GM18907 (cell line): ENCODE results near the gene NOL12.
"Not testable (repeated sequence)": the region's sequence is repeated elsewhere in the genome, so short reads cannot be mapped to it uniquely, and the experiment has no call there.

Experiments
- ATAC-seq: cut with Tn5 transposase; IDR thresholded peaks from one replicate; pipeline ENCODE4 v1.9.1; 2021; ENCODE audit warnings: mild to moderate bottlenecking, moderate library complexity; ENCODE audit not compliant: unreplicated experiment

The NOL12 gene

DNA sequence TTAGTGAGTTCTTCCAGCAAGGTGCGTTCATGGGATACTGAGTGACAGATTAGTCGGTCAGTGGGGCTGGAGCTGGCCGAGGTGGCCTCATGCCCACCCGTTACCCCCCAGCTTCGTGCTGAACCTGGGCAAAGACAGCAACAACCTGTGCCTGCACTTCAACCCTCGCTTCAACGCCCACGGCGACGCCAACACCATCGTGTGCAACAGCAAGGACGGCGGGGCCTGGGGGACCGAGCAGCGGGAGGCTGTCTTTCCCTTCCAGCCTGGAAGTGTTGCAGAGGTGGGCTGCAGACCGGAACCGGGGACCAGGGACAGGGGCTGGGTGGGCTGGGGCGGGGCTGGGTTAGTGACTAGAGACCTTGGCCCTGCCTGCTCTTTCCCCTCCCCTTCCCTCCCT is 7.8 kb upstream of the NOL12 start:
- no peak for ATAC-seq

- no peak for ATAC-seq
Measured at GRCh38 chr22:37679670-37680069, 6.5 kb upstream of the NOL12 start.

DNA sequence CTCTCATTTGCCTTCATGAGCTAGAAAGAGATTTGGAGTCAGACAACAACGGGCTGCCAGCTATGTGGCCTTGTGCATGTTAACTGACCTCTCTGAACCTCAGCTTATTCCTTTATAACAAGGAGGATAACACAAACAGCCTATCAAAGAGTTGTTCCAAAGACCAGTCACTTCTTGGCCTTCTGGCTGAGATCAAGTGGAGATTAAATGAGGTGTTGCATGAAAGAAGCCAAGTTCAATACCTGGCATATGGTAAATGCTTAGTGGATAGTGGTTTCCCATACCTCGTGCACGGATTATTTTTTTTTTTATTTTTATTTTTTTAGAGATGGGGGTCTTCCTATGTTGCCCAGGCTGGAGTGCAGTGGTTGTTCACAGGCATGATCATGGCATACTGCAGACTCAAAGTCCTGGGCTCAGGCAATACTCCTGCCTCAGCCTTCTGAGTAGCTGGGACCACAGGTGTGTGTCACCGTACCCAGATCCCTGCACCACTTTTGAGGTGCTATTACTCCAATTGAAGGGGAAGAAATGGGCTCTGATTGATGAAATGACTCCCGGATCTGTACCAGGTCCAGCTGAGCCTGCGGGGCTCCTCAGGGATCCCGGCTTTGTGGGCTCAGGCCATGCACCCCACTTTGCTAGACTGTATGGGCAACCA is 5.8 kb upstream of the NOL12 start:
- ATAC-seq: no peak

- no peak for ATAC-seq
Measured at GRCh38 chr22:37681001-37681424, 5.1 kb upstream of the NOL12 start.

DNA sequence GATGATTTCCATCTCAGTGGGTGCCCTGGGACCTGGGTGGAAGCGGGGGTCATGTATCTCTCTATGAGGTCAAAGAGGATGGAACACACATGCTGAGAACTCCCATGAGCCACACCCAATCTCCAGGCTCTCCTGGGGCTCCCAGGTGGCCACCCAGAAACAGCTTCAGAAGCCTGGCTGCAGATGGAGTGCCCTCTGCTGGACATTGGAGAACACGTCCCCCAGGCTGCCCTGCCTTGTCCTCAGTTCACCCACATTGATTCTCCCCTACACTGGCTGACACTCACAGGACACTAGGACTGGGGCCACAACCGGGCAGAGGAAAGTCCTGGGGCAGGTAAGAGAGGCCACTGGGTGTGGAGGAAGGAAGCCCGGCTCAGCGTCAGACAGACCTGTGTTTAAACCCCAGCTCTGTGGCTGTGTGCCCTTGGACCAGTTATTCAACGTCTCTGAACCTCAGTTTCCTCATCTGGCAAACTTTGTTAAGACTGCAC is 4.5 kb upstream of the NOL12 start:
- no peak for ATAC-seq

DNA sequence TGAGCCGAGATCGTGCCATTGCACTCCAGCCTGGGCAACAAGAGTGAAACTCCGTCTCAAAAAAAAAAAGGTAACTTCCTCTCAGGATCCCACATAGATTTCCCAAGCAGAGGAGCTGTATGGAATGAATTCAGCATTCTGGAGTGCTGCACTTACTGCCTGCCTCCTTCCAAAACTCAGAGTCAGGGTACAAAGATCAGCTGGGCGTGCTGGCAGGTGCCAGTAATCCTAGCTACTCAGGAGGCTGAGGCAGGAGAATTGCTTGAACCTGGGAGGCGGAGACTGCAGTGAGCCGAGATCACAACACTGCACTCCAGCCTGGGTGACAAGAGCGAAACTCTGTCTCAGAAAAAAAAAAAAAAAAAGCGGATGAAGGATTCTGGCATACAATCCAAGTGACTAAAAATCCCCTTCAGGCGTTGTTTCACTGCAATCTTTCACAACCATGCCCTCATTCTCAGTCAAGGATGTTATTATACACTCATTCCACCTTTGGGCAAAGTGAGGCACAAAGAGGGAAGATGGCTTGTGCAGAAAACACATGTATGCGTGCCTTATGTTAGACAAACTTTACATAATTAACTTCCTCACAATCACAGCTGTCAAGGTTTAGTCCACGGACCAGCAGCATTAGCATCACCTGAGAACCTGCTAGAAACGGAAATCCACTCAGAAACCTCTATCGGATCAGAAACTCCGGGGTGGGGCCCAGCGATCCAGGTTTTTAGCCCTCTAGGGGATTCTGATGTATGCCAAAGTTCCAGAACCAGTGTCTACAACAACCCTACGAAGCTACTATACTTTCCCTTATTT is 1.1 kb upstream of the NOL12 start:
- ATAC-seq: no peak

DNA sequence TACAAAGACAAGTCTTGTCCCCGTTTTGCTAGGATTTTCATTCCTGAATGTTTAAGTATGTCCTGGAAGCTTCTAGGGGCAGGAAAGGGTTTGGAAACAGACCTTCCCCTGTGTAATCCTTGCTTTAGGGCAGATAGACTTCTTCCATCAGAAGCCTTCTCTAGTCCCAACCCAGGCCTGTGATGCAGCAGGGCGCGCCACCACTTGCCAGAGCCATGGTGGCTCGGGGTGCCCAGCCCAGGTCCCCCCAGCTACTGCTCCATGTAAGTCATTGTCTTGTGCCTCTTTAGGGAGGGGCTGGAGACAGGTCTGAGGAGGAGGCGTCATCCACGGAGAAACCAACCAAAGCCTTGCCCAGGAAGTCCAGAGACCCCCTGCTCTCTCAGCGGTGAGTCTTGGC is 4.3 kb downstream of the NOL12 start:
- no peak for ATAC-seq

DNA sequence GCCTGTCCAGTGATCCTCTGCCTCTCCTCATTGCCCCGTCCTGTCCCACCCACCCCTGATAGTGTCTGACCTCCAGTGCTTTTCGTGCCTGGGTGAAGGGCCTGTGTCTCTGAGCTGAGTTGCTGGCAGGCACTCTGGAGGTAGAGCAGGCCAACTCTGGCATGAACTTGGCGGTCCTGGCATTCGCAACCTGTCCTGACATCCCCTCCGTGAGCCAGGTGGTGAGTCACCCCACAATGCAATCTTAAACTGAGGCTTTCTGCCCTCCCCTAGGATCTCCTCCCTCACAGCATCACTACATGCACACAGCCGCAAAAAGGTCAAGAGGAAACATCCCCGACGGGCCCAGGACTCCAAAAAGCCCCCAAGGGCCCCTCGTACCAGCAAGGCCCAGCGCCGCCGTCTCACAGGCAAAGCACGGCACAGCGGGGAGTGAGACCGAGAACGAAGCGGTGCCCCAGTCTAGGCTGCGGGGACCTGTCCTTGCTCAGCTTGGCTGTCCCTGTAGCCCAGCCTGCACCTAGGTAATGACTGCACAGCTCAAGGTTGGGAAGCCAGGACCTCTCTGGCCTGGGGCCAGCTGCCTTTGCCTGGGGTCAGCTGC is 4.9 kb downstream of the NOL12 start:
- ATAC-seq: no peak

DNA sequence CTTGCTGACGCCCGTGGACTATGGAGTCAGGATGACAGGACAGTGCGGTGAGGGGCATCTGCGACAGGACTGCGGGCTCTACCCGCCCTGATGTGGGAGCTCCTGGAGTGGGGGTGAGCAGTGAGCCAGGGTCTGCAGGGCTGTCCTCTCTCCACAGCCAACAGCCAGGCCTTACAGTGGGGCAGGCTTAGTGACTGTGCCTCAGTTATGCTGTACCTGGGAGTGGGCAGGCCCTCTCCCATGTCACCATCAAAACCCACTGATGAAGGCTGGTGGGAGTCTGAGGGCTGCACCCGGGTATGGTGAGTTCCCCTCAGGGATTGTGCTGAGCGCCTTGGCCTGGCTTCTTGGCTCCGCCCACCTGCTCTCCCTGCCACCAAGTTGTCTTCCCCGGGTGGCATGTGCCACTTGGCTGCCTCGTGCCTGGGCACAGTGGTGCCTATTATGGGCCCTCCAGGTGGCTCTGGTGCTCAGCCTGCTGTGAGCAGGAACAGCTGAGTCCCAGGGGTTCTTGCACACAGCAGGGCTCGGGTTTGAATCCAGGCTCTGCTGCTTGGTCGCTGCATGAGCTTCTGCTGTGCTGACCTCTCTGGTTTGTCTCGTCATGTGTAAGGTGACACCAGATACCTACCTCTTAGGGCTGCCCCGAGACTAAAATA is 6.6 kb downstream of the NOL12 start:
- ATAC-seq: no peak

DNA sequence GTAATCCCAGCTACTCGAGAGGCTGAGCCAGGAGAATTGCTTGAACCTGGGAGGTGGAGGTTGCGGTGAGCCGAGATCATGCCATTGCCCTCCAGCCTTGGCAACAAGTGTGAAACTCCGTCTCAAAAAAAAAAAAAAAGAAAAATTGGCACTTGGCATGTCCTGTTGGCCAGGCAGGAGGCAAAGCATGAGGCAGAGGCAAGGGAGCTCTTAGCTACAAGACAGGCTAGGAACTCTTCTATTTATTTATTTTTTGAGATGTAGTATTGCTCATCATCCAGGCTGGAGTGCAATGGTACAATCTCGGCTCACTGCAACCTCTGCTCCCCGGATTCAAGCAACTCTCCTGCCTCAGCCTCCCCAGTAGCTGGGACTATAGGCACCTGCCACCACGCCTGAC is 8.0 kb downstream of the NOL12 start:
- not testable (repeated sequence) for ATAC-seq

- not testable (repeated sequence) for ATAC-seq
Measured at GRCh38 chr22:37696260-37696656, 10.1 kb downstream of the NOL12 start.

DNA sequence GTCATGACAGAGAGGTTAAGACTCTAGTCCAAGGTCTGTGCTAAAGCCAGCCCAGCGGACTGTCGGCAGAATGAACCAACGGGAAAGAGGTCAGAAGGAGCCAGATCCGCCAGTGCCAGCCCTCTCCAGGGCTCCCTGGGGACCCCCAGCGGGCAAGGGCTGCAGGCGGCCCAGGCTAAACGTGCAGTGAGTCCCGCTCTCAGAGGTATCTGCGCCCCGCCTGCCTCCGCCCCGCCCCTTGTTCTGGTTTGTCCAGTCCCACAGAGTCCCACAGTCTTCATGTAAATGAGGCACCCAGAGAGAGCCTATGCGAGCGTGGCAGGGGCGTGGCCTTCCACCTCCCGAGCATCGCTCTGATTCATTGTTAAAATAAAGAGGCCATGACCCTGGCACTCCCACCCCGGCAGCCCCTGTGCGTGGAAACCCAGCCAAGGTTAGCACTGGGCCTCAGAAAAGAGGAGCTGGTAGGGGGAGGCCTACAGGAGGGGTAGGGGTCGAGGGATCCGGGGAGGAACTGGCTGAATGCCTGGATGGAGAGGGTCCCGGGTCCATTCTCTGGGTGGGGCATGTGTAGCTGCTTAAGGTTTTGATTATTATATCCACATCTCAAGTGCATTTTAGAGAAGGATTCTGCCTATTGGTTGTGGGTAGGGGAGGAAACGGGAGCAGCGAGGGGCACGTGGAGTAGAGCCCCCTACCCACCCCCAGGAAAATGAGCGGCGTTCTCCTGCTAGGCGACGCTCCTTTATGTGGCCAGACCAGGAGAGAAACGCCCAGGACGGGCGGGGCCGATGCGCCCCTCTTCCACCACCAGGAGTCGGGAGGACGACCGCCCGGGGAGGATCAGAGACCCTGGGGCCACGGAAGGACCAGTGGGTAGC is 10.8 kb downstream of the NOL12 start, which contains the start of gene TRIOBP:
TRIOBP (plus strand) TSS at position 392 of the 881 bp plus-strand sequence. CDS start 4,318 bp downstream, outside the sequence.
- peak; percentile 82 for ATAC-seq

DNA sequence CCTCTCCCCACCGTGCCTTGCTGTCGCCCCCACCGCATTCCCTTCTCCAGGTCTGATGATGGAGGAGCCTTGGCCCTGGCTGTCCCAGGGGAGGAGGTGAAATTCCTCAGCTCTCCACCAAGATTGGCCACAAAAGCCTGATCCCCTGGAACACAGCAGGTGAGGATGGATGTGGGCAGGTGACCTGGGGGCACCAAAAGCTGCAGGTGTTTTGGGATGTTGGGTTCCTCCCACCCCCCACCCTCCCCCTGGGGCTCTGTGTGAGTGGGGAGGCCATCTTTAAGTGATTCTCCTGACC is 11.3 kb downstream of the NOL12 start:
- ATAC-seq: no peak

DNA sequence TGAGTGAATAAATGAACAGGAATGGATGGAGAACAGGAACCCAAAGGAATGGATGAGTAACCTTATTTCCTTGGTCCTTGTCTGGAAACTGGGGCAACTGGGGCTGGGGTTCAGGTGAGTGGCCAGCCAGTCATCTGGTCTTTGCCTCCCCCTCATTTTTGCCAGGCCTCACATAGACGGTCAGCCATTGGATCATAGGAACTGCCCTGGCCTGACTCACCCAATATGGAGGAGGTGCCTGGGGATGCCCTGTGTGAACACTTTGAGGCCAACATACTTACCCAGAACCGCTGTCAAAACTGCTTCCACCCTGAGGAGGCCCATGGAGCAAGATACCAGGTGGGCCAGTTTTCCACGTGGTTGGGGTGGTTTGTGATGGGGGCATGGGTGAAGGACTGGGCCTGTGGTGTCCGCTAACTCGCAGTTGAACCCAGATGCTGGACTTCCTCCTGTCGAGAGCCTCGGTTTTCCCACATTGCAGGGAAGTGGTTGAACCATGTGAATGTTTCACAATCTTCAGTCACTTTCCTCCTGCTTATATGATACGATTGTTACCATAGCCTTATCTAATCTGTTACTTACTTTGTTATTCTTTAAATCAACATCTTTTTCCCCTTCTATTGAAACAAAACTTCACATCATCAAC is 15.1 kb downstream of the NOL12 start:
- no peak for ATAC-seq

GRCh38 chr22:37703906-37704305 is 17.8 kb downstream of the NOL12 start:
- ATAC-seq: no peak

DNA sequence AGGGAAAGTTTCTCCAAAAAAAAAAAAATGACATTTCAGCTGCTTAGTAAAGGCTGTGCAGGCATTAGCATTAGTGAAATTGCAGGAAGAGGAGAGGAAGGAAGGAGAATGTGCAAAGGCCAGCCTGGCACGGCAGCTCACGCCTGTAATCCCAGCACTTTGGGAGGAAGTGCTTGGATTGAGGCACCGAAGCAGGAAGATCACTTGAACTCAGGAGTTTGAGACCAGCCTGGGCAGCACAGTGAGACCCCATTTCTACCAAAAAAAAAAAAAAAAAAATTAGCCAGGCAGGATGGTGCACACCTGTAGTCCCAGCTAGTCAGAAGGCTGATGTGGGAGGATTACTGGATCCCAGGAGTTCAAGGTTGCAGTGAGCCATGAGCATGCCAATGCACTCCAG is 18.5 kb downstream of the NOL12 start:
- no peak for ATAC-seq

DNA sequence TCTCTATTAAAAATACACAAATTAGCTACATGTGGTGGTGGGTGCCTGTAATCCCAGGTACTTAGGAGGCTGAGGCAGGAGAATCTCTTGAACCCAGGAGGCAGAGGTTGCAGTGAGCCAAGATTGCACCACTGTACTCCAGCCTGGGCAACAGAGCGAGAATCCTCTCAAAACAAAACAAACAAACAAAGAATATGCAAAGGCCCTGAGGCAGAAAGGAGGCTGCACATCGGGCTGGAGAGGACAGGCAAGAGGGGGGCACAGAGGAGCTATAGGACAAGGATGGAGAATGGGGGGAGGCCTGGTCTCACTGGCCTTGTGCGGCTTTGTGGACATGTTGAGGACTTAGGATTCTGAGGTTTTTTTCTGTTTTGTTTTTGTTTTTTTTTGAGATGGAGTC is 19.1 kb downstream of the NOL12 start:
- no peak for ATAC-seq

- no peak for ATAC-seq
Measured at GRCh38 chr22:37708580-37709444, 22.7 kb downstream of the NOL12 start.

DNA sequence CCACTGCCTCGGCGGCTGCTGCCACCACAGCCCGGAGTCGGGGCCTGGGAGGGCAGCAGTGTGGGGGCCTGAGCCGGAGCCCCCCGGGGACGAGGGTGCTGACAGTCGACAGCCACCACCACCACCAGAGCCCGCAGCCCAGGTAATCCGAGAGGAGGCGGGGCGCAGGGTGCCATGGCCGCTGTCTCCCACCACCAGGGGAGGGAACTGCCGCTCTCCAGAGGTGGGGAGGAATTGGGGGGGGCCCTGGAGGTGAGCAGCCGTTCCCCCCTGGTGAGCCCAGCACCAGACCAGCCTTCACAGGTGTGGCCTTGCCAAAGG is 23.3 kb downstream of the NOL12 start:
- no peak for ATAC-seq
